BE2C (cell line): ENCODE measurements around the gene RALGAPA2.

ENCODE experiments used
- DNase-seq: peaks from one replicate; pipeline ENCODE4 v3.0.0-alpha.2; 2020
- H3K27me3 ChIP-seq: fragments of 250-450 bp; sonication (Bioruptor Pico); 2 replicates; pipeline ENCODE4 v1.5.1; 2020; ENCODE audit warnings: mild to moderate bottlenecking
- H3K36me3 ChIP-seq: fragments of 250-450 bp; sonication (Bioruptor Pico); 2 replicates; pipeline ENCODE4 v1.5.1; 2020; ENCODE audit warnings: mild to moderate bottlenecking
- H3K4me1 ChIP-seq: fragments of 250-450 bp; sonication (Bioruptor Pico); 2 replicates; pipeline ENCODE4 v1.5.1; 2020
- H3K4me3 ChIP-seq: 2 replicates; pipeline ENCODE4 v1.5.1; 2011; ENCODE audit warnings: low read depth, low read length
- H3K9me3 ChIP-seq: fragments of 250-450 bp; sonication (Bioruptor Pico); 2 replicates; pipeline ENCODE4 v1.5.1; 2020
- CTCF ChIP-seq: IDR thresholded peaks from 2 replicates; pipeline ENCODE4 v1.5.1; 2012; ENCODE audit warnings: mild to moderate bottlenecking, low read depth, low read length

RALGAPA2 gene

DNA sequence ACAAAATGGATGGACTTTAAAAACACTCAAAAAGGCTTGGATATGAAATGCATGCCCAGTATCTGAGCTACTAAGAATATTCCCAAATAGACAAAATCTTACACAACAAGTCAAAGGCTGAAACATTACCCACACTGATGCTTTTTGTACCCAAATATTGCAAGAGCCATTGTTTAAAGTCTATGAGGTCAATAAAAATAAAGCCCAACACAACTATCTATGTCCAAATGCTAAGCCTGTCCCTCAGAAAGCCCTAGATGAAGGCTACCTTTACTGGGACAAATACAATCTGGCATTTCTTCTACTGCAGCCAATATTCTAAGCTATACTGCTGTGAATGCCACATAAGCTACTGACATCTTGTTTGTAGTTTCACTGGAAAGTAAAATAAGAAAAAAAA, 54.3 kb downstream of the RALGAPA2 start:
- H3K36me3 ChIP-seq = no peaks in the 10 kb centered on the region
- no peaks in the 10 kb centered on the region for H3K4me1 ChIP-seq
- DNase-seq = no peak
- no peak overlapping the region for H3K4me3 ChIP-seq
- no peaks in the 10 kb centered on the region for H3K9me3 ChIP-seq
- no peaks in the 10 kb centered on the region for H3K27me3 ChIP-seq
- TF ChIP-seq CTCF = no peak

DNA sequence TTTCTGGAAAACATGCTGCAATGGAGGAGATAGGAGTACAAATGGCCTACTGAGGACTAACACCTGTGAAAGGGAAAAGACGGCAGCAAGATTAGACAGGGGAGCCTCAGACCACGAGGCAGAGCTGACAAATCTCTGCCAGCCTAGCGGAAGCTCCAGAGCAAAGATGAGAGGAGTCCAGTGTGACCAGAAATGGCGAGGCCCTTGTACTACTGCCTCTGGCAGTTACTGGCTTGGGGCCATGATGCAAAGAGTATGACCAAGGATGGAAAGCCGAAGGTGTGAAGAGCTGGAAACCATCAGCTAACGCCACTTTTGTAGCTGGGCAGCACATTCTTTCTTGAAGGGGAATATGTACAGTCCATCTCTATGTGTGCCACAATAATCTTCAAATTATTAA, 55.4 kb downstream of the RALGAPA2 start:
- DNase-seq = no peak
- no peaks in the 10 kb centered on the region for H3K9me3 ChIP-seq
- TF ChIP-seq CTCF = no peak
- H3K27me3 ChIP-seq = no peaks in the 10 kb centered on the region
- H3K4me1 ChIP-seq = no peaks in the 10 kb centered on the region
- H3K36me3 ChIP-seq = no peaks in the 10 kb centered on the region
- H3K4me3 ChIP-seq = no peak overlapping the region

DNA sequence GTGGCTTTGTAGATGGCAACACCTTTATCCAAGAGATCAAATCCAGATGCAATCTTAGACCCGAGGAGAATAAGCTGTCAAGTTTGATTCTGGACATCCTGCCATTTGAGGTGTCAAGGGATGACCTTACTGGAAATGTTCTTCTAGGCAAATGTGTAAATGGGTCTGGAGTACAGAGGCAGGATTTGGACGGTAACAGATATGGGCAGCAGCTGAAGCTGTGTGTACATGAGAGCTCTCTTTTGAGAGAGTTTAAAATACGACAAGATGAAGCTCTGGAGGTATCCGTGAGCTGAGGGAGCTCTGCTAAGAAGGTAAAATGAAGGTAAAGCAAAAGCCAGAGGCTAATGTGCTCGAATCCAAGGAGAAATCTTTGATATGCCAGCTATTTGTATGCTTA, 56.6 kb downstream of the RALGAPA2 start:
- no peaks in the 10 kb centered on the region for H3K9me3 ChIP-seq
- no peaks in the 10 kb centered on the region for H3K4me1 ChIP-seq
- no peaks in the 10 kb centered on the region for H3K27me3 ChIP-seq
- H3K36me3 ChIP-seq = no peaks in the 10 kb centered on the region
- no peak overlapping the region for H3K4me3 ChIP-seq
- no peak for DNase-seq
- no peak for TF ChIP-seq CTCF

DNA sequence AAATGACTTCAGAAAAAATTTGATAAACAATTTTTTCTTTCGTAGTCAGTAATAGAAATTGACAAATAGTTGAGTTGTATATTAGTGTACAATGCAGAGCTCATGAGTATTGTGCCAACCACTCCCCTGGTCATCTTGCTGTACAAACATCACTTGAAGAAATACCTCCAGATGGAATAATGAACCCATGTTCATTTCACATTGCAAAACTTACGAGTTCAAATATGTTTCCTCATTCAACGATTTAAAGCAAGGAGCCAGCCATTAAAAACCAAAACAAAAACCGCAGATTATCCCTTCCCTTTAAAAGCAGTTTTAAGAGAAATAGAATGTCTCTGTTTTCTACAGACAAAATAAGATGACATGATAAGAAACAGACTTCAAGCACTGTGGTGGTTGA, 62.5 kb downstream of the RALGAPA2 start:
- no peak overlapping the region for H3K4me3 ChIP-seq
- no peaks in the 10 kb centered on the region for H3K4me1 ChIP-seq
- no peaks in the 10 kb centered on the region for H3K9me3 ChIP-seq
- no peaks in the 10 kb centered on the region for H3K27me3 ChIP-seq
- TF ChIP-seq CTCF = no peak
- no peak for DNase-seq
- H3K36me3 ChIP-seq = no peaks in the 10 kb centered on the region

GRCh38 chr20:20643927-20644326, 68.5 kb downstream of the RALGAPA2 start:
- peaks cover 17% of the 10 kb centered on the region for H3K4me1 ChIP-seq
- H3K4me3 ChIP-seq = no peak overlapping the region
- DNase-seq = no peak
- H3K27me3 ChIP-seq = no peaks in the 10 kb centered on the region
- H3K36me3 ChIP-seq = no peaks in the 10 kb centered on the region
- H3K9me3 ChIP-seq = no peaks in the 10 kb centered on the region
- no peak for TF ChIP-seq CTCF

GRCh38 chr20:20641783-20642182, 70.7 kb downstream of the RALGAPA2 start:
- no peak for DNase-seq
- Histone ChIP-seq H3K4me3 (no peak overlapping the region), H3K4me1 (peaks cover 17% of the 10 kb centered on the region)

More at GRCh38 chr20:20641783-20642182, 70.7 kb downstream of the RALGAPA2 start:
- Histone ChIP-seq H3K36me3 (no peaks in the 10 kb centered on the region), H3K9me3 (no peaks in the 10 kb centered on the region), H3K27me3 (no peaks in the 10 kb centered on the region)
- no peak for TF ChIP-seq CTCF
